NCI-H1436 treated with DMSO at 0.1 percent for 48 hours (cell line): ENCODE results near the gene ANGEL2.
"Not testable (repeated sequence)": the region's sequence is repeated elsewhere in the genome, so short reads cannot be mapped to it uniquely, and the experiment has no call there.

Source experiments
- DNase-seq: peaks from one replicate; lab custom pipeline; 2025; lab: John Stamatoyannopoulos, UW

Gene ANGEL2

DNA sequence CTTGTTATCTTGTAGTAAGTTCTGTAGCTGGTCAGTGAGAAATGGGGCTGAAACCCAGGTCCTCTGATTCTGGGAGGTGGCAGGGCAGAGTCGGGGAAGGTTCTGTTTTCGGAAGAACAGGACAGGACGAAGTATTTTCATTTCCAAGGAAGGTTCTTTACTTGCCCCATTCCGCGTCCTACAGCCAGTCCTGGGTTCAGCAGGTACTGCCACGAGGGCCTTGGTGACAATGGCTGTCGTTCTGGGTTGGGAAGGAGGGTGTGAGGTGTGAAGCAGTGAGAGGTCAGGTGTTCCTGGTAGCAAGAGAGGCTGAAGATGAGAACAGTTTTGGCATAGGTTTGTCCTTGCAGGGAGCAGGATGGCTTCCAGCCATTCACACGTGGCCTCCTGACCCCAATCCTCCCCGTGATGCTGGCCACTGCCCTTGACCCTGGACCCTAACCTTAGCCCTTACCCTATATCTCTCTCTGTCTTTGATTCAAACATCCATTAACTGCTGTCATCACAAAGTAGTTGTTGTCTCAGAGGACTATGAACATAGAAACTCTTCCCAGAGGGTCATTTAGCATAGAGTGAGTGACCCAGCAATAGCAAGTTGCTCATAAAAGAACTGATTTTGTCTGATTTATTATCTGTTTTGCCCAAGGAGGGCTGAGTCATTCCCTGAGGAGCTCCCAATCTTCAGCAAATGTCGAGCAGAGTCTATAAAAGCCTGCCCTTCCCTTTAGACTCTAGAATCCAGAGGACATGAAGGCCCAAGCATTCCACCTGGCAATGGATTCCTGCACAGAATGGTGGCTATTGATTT lies 40.4 kb downstream of the ANGEL2 start:
- no peak for DNase-seq

DNA sequence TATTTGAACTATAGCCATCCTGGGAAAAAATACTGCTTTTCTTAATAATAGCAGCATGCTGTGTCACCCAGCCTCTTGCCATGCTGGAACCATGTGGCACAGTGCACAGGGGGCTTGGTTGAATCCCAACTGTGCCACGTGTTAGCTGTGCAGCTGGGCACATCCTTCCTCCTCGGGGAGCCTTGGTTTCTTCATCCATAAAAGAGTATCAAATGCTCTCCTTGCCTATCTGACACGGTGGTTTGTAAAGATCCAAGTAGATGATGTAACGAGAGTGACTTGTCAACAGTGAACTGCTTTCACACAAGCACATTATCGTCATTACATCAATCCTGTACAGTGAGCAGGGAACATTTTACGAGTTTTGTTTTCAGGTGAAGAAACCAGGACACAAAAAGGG lies 41.0 kb downstream of the ANGEL2 start:
- DNase-seq, result no peak

DNA sequence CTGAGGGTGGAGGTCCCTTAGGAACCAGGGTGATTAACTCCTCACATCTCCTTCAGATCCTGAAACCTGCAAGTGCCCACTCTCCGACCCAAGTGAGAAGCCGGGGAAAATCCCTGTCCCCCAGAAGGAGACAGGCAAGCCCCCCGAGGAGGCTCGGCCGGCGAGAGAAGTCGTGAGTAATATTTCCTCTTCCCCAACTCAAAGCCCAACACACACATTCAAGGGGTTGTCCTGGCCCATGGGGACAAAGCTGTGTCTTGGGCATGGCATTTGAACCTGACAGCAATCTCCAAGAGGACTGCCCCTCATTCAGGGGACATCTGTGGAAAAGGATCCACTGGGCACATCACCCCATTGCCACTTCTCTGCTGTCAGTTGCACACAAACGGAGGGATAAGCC lies 41.8 kb downstream of the ANGEL2 start:
- DNase-seq, result no peak

DNA sequence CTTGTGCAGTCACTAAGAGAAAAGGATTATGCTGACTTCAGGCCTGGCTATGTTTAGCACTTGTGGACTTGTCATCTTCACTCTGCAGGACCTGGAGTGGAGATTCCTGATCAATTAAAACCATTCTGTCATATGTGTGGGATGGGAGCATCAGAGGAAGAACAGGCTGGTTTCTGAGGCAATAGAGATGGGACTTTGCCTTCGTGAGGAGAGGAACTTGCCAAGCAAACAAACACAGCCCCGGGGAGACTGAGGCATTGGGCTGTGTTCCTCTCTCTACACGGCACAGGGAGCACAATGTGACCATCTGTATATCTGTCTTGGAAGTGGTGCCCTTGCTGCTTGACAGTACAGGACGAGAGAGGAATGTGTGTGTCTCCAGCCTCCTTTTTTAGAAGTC lies 42.2 kb downstream of the ANGEL2 start:
- no peak for DNase-seq

DNA sequence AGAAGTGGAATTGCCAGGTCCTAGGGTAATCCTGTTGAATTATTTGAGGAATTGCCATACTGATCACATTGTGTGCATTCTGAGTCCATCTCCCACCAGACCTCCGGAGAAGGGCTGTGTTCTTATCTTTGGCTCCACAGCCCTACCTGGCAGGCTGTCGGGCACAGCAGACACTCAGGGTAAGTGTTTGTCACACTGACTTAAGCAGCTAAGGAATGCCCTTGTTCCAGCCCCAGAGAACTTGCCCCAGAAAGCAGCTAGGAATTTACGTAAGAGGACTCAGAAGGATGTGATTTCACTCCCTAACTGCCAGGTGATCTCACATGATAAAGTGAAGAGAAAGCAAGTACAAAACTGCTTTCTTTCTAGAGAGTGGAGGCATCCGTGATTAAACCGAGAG lies 44.4 kb downstream of the ANGEL2 start:
- no peak for DNase-seq

DNA sequence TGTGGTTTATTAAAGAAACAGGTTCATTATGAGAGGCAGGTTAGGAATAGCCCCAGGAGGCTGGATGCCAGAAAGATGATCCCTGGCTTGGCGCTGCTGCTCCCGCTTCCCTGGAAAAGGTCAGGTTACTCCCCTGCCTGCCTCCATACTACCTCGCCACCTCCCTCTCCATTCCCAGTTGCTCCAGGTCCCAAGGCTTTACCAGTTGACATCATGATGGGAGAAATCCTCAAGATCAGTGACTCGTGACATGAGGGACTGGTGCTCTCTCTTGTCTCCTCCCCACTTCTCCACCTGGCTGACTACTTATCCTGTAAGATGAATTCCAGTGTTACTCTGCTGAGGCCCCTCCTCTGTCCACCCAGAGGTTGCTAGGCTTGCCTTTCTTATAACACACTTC lies 45.6 kb downstream of the ANGEL2 start:
- DNase-seq, result no peak

DNA sequence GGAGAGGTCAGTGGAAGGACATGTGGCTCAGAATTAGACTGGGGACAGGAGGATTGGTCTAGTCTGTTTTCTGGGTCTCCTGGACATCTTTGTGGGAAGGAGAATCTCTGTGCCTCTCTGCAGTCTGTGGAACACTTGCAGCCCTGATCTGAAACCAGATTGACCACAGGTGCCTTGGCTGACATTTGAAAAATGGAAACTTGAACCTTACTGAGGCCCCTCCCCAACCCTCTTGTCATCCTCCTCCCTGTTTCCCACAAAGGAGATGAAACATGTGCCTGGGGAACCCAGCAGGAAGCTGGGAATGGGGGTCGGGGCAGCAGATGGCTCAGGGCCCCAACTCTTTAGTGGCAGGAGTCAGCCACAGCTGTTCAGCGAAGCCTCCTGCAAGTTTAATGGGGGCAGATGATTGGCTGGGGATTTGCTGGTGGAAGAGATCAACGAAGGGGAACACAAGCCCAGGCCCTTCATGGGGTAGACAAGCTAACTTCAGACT lies 47.3 kb downstream of the ANGEL2 start:
- DNase-seq, result no peak

DNA sequence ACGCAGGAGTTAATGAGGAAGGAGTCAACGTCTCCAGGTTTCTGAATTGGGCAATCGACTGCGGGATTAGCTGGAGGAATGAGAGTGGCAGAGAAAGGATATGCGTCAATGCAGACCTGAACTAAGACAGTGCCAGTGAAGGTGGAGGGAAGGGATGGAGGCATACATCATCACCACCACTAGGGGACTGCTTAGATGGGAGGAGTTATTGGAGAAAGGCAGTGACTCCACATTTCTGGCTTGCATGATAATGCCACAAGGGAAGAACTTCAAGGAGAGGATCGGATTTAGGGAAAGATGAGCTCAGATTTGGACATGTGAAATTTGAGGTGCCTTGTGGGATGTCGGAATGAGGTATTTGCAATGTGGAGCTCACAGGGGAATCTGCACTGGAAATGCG lies 47.9 kb downstream of the ANGEL2 start:
- DNase-seq, result no peak

DNA sequence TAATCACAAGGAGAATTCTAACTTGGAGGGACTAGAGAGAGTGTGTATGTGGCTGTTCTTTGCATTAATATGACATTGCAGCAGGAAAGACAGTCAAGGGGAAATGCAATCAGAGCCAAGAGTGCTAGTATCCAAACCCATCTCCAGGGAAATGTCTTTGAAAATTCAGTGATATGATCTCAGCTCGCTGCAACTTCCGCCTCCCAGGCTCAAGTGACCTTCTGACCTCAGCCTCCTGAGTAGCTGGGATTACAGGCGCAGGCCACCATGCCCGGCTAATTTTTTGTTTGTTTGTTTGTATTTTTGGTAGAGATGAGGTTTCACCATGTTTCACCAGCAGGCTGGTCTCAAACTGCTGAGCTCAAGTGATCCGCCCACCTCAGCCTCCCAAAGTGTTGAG lies 49.1 kb downstream of the ANGEL2 start:
- no peak for DNase-seq

DNA sequence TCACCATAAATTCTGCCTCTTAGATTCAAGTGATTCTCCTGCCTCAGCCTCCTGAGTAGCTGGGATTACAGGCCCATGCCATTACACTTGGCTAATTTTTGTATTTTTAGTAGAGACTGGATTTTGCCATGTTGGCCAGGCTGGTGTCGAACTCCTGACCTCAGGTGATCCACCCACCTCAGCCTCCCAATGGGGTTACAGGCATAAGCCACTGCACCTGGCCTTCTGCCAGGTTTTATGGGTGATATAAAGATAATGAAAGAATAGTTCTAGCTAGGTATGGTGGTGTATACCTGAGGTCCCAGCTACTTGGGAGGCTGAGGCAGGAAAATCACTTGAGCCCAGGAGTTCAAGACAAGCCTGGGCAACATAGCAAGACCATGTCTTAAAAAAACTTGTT lies 50.7 kb downstream of the ANGEL2 start:
- not testable (repeated sequence) for DNase-seq

DNA sequence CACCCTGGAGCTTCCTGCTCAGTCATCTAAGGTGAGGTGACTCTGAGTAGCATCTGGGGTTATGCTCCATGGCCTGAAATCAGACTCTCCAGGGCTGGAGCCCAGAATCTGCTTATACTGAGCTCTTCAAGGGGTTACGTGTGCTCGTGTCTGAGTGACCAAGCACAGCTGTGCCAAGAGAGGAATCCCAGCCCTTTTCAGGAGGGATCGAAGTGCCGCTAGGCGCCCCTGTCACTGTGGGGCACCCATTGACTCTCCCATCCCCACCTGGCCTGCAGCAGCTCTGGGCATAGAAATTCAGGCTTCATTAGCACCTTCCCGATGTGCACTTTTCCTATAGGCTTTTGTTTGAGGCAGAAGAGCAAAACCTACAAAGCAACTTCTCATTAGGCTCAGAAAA lies 51.6 kb downstream of the ANGEL2 start:
- no peak for DNase-seq

DNA sequence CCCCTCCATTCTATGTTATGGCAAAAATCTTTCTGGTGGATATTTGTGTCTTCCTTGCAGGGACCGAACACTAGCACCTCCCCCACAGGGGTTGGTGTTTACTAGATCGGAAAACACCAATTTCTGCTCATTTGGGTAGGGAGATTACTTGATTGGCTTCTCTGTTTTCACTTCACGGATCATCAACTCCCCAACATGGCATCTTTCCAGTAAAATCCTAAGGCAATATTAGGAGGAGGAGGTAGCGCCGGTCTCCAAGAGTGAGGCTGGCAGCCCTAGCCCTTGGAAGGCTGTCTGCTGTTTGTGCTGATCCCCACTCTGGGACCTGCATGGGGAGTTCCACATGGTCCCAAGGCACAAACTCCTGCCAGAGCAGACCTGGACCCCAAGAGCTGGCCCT lies 53.2 kb downstream of the ANGEL2 start:
- DNase-seq, result no peak

DNA sequence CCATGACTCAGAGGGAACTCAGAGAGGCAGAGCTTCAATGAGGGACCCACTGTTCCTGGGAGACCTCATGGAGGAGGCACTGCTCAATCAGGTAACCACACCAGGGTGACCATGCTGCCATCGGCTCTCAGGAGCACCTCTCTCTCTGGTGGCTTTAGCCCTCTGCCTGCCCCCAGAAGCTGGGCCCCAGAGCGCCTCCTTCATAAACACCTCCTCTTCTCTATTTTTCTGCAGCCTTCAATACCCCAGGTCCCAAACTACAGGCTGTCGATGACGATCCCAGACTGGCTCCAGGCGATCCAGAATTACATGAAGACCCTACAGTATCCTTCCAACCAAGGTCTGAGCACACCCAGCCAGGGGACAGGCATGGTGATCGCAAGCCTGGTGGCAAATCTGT lies 54.7 kb downstream of the ANGEL2 start:
- DNase-seq, result no peak

DNA sequence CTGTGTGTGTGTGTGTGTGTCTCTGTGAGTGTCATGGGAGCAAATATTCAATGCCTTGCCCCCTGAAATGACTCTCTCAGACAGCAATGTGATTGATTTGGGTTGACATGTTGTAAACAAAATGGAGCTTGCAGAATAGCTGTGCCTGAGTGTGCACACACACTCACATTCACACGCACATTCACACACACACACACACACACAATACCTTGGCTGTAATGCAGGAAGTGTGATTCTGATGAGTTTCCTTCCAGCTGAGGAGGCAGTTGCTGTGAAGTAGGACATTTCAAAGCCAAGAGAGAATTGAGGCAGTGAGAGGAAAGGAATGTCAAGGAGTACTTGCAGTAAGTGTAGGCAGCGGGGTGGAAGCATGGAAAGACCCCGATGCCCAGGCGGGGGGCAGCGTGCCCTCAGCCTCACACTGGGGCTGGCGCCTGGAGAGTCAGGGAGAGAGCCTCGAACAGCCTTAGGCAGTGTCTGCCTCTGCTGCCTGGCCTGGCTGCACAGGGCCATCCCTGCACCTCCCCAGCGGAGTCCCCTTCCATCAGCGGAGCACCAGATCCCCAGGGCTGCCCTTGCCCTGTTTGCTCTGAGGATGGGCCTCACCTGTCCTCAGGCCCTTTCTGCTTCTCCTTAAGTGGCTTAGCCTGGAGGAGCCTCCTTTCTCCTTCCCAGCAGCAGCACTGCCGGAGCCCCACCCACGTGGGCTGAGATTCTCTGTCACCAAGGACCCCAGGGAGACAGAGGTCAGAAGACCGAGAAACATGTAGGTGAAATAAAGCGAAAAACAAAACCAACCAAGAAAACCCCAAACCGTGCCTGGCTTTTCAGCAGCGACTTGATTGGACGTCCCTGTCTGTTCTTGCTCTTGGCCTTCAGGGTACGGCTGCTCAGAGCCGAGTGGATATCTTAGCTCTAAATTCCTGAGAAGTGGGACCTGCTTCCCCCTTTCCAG lies 56.1 kb downstream of the ANGEL2 start:
- no peak for DNase-seq

DNA sequence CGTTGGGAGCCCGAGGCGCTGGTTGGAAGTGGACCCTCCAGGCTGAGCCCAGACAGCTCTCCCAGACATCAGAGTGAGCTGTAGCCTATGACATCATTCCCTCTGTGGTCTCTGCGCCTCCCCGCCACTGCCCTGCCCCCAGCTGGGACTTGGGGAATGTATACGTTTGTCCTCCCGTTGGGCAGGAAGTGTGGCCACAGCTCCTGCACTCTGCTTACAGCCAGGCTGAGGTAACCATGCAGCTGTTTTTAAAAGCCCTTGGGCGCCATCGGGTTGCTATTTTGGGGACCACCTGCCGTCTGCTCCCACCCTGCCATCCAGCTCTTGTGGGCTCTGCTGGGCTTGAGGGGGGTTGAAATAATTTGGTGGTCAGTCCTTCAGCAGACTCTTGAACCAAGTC lies 57.5 kb downstream of the ANGEL2 start:
- DNase-seq, result no peak

DNA sequence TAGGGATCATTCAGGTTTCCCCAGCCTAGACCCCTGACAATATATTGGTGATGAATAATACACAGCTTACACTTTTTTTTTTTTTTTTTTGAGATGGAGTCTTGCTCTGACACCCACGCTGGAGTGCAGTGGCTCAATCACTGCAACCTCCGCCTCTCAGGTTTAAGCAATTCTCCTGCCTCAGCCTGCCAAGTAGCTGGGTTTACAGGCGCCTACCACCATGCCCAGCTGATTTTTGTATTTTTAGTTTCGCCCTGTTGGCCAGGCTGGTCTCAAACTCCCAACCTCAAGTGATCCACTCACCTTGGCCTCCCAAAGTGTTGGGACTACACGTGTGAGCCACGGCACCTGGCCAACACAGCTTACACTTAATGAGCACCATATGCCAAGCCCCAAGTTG lies 58.1 kb downstream of the ANGEL2 start:
- no peak for DNase-seq

DNA sequence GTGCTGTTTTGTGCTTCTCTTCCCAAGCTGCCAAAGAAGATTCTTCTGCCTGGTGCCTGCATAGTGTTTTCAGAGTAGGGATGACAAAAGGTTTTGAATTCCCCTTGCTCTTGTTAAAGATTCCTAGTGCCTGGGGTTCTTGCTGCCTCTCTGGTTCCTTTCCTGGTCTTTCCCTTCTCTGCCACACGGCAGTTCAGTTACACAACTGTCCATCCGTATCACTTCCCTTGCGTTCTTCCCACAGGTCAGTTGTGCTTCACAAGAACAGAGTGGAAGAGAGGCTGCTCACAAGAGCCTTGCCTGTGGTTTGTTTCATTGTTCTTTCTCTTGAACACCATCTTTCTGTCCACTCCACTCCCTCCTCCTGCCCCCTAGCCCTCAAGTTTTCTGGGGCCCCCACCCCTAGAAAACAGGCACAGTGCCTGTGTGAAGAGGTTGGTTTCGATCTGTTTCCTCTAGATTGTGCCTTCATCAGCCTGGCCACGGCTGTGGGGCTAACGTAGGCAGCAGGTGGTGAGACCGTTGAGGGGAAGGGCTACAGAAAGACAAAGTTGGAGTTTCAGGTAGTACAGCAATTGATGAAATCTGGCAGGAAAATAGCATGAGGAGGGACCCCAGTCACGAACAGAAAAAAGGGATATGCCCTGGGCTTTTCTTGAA lies 59.6 kb downstream of the ANGEL2 start:
- no peak for DNase-seq

DNA sequence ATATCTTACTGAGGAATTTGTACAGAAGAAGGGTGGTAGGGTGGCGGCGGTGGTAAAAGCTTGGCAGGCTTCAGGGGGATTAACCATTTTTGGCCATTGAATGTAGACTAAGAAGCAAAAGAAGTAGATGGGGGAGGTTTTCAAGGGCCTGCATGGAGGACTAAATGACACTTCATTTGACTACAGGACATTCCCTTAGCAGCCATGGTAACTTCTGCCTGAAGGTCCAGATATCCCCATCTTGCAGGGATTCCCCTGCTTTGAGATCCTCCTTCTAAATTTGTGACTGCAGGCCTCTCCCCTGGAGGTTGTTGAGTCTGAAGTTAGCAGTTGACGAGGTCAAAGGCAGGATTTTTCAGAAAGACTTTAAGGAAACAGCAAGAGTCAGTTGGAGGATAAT lies 60.6 kb downstream of the ANGEL2 start:
- DNase-seq, result no peak

DNA sequence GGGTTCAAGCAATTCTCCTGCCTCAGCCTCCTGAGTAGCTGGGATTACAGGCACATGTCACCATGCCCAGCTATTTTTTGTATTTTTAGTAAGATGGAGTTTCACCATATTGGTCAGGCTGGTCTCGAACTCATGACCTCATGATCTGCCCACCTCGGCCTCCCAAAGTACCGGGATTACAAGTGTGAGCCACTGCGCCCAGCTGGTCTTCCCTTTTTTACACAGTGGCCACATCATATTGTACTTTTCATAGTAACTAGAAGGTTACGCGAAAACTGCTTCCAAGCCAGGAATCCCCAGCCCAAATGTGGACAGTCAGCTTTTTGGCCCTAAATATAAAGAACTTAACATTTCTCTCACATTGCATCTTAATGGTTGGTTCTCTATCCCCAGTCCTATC lies 61.2 kb downstream of the ANGEL2 start:
- DNase-seq, result no peak

DNA sequence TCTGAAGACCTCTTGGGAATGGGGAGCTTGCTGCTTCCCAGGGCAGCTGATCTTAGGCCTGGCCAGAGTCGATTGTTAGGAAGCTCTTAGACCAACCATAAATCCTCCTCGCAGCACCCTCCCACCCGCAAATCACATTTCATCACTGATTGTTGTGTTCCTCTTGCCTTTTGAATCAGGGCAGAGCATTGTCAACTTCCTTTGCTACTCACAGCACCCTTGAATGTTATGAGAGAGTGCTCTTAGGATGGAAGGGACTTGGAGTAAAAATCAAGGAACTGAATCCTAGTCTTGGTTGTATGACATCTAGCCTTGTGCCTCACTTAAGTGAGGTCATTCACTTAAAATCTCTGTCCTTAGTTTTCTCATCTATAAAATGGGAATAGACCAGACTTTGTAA lies 62.3 kb downstream of the ANGEL2 start:
- DNase-seq, result no peak

DNA sequence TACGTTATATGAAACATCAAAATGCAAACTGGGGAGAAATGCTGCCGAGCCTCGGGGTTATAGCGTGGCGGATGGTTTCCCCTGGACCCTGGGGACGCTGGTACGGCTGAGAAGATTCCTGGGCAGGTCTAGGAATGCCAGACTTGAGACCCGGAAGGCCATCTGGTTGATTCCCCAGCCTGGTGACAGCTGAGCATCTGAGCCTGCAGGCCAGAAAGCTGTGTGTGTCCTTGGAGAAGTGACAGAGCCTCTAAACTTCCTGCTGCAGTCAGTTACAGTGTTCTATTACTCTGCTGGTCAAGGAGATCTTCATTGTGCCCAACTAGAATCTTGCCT lies 63.1 kb downstream of the ANGEL2 start:
- DNase-seq, result no peak

DNA sequence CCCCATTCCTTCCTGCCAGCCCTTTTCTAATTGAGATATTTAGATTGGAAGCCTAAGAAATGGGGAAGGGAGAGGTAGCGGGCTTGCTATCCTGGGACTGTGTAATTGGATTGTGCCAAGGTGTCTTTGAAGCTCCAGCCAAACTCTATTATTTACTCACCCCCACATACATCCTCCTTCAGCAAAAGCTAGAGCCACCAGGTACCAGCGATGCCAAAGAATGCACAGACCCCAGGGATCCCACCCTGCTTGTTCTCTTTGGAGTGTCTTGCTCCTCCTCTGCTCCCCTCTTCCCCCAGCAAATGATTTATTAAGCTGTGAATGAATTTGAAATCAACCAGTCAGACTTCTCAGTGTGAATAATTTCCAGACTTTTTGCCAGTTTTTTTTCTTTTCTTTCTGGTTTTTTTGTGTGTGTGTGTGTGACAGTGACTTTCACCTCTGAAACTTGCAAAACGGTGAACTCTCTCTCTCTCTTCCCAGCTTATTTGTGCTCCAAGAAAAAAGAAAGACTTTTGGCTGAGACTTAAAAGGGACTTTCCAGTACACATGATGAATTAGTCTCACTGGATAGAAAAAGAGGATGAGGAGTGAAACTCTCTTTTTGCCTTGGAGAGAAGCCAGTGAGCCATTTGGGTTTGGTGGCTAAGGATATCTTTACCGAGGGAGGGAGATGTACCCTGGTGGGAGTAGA lies 63.6 kb downstream of the ANGEL2 start:
- no peak for DNase-seq
